TTC549 (cell line): ENCODE data around the gene TPCN2.

ENCODE experiments used
- FAIRE-seq: peaks from 2 replicates; lab custom pipeline; 2012; peaks lifted over from hg19 to GRCh38; lab: Jason Lieb, UNC

TPCN2 gene

GRCh38 chr11:69152733-69153421, 104.1 kb downstream of the TPCN2 start:
- FAIRE-seq: no peak

DNA sequence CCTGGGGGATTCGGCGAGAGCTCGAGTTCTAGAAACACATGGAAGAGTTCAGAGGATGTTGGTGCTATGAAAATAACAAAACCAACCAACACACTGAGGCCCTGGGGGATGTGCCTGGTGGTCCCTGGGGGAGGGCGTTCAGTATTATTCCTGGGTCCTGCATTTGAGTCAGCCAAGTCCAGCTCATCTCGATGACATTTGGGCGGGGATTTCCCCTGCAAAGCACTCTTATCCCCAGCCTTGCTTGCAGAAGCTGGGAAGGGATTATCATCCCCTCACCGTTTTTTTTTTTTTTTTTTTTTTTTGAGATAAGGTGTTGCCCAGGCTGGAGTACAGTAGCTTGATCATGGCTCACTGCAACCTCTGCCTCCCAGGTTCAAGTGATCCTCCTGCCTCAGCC, 104.9 kb downstream of the TPCN2 start:
- no peak for FAIRE-seq

GRCh38 chr11:69154211-69154913, 105.6 kb downstream of the TPCN2 start:
- FAIRE-seq: no peak

GRCh38 chr11:69154938-69155301, 106.2 kb downstream of the TPCN2 start:
- no peak for FAIRE-seq

DNA sequence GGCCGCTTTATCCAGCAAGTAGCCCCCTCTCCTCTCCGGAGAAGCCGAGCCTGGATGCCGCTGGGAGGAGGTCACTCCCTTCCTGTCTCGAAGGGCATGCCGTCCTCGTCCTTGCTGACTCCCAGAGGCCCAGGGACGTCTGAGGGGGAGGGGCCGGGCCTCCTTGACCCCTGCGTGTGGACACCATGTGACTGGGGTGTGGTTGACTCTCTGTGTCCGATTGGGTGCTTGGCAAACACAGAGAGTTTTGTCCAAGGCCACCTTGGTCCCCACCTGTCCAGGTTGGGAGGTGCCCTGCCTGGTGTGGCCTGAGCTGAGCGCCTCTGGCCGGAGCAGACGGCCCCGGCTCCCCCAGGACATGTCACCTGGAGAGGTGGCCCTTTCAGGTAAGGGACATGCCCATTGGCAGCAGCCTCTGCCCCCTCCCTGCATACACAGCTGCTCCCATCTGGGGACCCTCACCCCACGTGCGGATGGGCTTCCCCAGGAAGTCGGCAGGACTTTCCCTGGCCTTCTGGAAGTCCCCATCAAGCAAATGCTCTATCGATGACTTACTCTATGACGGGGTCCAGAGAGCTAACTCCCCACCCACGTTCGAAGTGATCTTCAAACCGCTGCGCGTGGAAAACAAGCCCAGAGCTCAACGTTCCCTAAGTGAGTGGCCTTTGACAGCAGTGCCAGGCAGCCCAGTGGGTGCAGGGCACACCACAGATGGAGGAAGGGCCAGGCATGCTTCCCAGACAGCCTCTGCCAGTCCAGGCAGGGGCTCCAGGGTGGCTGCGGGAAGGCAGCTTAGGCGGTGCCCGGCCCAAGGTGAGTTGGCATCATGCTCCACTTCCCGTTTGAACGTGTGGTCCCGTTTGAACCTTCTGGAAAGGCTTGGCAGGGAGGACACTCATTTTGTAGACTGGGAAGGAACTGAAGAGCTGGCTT, 106.8 kb downstream of the TPCN2 start, which contains the start of gene SMIM38:
TSS of gene SMIM38 (plus strand) at position 634 of the 933 bp plus-strand sequence. CDS start 1,912 bp downstream, outside the sequence.
- no peak for FAIRE-seq

DNA sequence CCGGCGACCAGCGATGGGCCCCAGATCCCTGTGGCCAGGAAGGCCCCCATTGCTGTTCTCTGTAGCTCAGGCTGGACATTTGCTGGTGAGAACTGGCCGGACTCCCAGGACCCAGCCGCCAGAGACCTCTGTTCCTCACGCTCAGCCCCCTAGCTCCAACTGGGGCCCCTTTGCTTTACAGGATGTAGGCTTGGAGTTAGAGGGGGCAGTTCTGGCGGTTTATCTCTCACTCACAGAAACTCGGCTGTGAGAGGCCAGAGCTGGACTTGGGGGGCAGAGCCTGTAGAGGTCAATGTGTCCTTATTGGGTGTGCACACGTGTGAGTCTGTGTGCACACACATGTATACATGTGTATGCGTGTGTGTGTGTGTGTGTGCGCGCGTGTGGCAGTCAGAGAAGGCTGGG, 107.5 kb downstream of the TPCN2 start:
- FAIRE-seq: no peak

- no peak for FAIRE-seq
Observed at GRCh38 chr11:69156673-69157155, 108.0 kb downstream of the TPCN2 start.

DNA sequence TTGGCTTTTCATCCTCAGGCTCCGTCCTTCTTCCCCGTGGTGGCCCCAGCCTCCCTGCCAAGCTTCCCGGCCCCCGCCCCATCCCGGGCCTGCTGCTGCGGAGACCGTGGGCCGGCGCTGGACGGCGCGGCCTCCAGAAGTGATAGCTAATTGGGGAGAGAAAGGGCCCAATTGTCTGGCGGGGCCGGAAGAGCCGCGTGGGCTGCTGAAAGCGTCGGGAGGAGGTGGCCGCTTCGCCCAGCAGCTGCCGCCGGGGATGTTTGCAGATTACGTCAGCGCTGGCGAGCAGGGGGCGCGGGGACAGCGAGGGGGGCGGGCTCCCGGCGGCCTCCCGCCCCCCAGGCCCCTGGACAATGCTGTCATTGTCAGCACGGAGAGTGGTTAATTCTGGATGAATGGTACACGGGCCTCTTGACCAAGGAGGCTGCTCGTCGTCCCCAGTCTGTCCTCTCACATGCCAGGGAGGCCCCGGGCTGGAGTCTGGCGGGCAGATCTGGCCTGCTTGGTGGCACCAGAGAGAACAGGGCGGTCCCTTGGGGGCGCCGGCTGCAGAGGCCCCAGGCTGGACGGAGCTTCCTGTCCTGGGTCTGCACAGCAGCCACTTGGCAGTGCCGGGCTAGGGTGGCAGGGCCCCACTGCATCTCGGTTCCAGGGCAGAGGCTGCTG, 108.6 kb downstream of the TPCN2 start:
- no peak for FAIRE-seq

DNA sequence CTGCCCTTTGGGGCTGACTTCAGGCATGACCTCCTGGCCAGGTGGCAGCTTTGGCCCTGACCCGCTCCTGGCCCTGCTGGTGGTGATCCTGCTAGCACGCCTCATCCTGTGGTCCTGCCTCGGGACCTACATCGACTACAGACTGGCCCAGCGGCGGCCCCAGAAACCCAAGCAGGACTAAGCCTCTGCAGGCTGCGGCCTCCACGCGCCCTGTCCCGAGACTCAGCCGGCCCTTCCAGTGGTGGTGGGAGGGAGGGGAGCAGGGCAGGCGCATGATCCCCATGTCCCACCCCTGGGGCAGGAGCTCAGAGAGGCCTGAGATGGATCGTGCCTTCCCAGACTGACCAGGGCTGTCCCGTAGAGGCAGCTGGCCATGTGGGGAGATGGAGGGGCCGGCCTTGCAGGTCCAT, 109.1 kb downstream of the TPCN2 start:
- FAIRE-seq: no peak

DNA sequence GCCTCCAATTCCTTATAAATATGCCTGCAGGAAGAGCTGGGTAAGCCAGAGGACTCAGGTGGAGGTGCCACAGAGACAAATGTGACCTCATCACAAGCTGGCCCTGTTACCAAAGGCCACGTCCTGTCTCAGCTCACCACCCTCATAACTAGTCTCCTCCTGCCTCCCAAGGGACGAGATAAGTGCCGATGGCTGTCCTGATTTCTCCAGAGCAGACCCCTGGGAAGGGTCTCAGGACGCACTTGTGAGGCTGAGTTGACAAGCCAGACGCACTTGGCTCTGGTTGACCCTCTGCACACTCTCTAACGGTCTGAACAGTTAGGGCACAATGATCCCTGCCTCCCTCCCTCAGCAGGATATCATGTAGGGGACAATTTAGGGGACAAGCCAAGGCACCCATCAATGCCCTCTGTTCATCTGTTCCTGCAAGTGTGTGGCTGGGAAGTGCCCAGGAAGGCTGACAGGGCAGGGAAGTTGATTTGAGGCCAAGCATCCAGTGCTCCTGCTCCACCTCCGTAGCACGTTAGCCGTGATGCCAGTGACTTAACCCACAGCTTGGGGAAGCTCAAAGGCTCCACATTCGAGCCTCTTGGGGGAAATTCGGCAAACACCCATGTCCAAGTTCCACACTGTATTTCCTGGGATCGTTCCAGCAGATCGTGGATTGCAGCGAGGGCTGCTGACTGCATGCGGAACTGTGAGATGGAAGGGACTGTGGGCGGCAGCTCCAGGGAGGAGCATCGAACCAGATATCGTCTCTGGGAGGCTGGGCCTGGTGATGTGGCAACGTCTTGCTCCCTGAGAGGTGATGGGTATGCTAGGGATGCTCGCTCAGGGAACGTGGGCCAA, 109.8 kb downstream of the TPCN2 start:
- FAIRE-seq: no peak

DNA sequence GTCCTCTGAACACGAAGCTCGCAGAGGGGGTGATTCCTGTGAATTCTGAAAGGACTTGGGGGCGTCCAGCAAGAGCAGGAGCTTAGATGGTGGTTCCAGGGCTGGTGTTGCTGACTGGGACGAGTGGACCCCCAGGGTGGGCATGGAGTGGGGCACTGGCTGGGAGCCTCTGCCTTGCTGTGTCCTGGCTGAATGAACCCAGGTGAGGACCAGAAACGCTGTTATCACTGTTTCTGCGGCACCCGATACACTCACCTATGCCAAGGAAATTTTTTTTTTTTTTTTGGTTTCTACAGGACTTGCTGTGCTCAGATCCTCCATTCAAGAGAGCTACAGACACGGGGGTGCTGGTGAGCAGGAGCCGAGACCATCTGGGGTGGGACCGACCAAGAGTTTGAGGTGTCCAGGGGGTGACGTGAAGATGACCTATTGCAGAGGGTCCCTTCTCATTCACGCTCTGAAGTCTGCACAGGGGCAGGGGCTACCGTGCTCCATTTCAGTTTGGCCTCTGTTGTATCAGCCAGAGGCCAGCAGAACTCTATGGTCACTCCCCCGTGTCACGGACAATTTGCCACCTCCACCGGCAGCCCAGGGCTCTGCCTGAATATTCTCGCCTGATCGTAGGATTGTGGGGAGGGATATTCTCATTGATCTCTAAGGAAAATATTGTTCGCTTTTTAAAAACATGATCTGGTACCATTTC, 110.6 kb downstream of the TPCN2 start:
- FAIRE-seq: no peak

DNA sequence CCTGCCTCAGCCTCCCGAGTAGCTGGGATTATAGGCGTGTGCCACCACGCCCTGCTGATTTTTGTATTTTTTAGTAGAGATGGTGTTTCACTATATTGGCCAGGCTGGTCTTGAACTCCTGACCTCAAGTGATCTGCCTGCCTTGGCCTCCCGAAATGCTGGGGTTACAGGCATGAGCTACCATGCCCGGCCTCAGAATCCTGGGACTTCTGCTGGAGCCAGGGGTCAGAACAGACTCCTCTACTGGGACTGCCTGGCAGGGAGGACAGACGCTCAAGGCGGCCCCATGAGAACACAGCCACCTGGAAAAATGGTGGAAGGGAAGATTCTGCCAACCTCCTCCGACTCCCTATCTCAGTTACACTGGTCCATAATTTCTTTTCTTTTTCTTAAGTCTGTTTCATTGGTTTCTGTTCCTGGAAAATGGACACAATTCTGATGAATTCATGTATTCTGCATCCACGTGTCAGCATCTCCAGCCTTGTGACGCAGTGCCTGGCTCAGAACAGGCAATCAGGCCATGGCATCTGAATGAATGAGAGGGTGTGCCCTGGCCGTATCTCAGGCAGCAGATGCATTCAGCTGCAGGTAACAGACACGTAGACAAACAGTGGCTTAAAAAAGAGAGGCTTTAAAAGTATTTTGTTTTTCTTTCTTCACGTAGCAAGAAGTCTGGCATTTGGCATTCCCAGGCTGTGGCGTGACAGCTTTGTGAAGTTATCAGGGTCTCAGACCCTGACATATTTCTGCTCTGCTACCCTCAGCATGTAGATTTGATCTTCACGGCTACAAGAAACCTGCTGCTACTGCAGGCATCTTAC, 111.8 kb downstream of the TPCN2 start:
- no peak for FAIRE-seq

- FAIRE-seq: no peak
Observed at GRCh38 chr11:69161117-69161407, 112.3 kb downstream of the TPCN2 start.

DNA sequence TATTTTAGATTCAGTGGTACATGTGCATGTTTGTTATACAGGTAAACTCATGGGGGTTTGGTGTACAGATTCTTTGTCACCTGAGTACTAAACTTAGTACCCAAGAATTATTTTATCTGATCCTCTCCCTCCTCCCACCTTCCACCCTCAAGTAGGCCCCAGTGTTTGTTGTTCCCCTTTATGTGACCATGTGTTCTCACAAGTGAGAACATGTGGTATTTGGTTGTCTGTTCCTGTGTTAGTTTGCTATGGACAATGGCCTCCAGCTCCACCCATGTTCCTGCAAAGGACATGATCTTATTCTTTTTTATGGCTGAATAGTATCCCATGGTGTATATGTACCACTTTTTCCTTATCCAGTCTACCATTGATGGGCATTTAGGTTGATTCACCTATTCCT, 113.8 kb downstream of the TPCN2 start:
- FAIRE-seq: no peak

- no peak for FAIRE-seq
Observed at GRCh38 chr11:69163842-69164241, 115.1 kb downstream of the TPCN2 start.

GRCh38 chr11:69164824-69165223, 116.1 kb downstream of the TPCN2 start:
- FAIRE-seq: no peak

DNA sequence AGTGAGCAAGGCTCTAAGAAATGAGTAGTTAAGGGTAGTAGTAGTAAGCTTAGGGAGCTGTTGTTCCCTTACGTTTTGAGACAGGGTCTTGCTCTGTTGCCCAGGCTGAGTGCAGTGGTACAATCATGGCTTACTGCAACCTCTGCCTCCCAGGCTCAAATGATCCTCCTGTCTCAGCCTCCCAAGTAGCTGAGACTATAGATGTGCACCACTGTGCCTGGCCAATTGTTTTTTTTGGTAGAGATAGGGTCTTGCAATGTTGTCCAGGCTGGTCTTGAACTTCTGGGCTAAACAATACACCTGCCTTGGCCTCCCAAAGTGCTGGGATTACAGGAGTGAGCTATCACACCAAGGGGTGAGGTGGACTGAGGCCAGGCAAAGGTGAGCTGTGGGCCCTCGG, 117.0 kb downstream of the TPCN2 start:
- no peak for FAIRE-seq

GRCh38 chr11:69166218-69167115, 117.7 kb downstream of the TPCN2 start:
- no peak for FAIRE-seq
